OCI-LY1 (cell line): ENCODE results near the gene ACACA.

Experiments used
- CTCF ChIP-seq: fragments of 200-600 bp; sonication (generic), shearing (Covaris generic); IDR thresholded peaks from 2 replicates; pipeline ENCODE4 v1.5.1; 2017; ENCODE audit warnings: mild to moderate bottlenecking, antibody characterized with exemption, low read length, moderate library complexity, mixed read lengths
- EZH2 ChIP-seq: fragments of 200-600 bp; sonication (generic), shearing (Covaris generic); IDR thresholded peaks from 2 replicates; pipeline ENCODE4 v1.8.0; 2017; ENCODE audit warnings: borderline replicate concordance, mixed run types, mild to moderate bottlenecking, antibody characterized with exemption, low read length, moderate library complexity, mixed read lengths

GRCh38 chr17:37410357-37410756 lies 3.7 kb upstream of the ACACA start:
- TF ChIP-seq EZH2 = no peak
- no peak for TF ChIP-seq CTCF
